HG03135 (cell line): Measurements from ENCODE around the gene SLC2A14.
"Not testable (repeated sequence)": the region's sequence is repeated elsewhere in the genome, so short reads cannot be mapped to it uniquely, and the experiment has no call there.

Experiments used
- ATAC-seq: cut with Tn5 transposase; IDR thresholded peaks from one replicate; pipeline ENCODE4 v1.9.1; 2021; ENCODE audit warnings: mild to moderate bottlenecking, moderate library complexity; ENCODE audit not compliant: unreplicated experiment

SLC2A14 gene

DNA sequence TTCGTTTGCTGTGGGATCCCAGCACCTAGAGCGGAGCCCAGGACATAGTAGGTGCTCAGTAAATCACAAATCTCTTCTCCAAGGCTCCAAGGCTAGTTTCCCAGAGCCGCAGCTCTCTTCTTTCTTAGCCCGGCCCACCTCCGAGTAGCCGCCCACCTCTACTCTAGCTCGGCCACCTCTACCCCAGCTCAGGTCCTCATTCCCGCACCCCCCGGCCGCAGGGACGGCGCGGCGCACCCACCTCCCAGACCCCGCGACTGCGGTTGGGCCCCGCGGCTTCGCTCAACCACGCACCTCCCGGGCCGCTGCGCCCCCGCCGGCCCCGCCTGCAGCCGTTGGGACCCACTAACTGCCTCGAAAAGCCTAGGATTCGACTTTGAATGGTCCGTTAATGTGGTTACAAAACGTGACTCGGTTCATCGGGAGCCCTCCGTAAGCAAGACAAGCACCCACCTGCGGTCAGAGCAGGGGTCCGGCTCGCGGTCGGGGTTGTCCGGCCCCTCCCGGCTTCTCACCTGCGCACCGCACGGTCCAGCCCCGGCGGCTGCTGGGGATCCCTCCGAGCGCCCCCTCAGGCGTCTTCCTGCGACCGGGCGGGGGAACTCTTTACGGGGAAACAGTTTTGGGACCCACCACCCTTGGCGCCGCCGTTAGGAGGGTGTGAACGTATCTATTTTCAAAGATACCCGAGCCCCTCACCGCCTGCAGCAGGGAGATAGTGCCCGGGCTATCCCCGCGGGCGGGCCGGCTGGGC lies at the start of gene SLC2A14:
TSS of gene SLC2A14 (minus strand) at position 350 of the 754 bp plus-strand sequence. CDS start 3,035 bp downstream, outside the sequence.
- ATAC-seq, result no peak

DNA sequence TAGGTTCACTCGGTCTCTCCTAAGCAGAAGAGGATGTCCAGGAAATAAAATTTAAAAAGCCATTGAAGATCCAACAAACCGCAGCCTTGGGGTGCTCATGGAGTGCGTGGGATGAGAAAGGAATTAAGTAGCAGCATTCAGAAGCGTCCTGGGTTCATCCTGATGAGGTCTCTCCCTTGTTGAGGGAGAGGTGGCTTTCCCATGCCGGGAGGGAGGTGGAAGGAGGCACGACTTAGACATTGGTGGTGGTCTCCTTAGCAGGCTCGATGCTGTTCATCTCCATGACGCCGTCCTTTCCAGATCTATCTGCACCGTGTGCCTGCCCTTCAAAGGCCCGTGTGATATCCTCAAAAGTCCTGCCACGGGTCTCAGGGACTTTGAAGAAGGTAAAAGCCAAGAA lies 48.5 kb upstream of the SLC2A14 start:
- ATAC-seq, result not testable (repeated sequence)

DNA sequence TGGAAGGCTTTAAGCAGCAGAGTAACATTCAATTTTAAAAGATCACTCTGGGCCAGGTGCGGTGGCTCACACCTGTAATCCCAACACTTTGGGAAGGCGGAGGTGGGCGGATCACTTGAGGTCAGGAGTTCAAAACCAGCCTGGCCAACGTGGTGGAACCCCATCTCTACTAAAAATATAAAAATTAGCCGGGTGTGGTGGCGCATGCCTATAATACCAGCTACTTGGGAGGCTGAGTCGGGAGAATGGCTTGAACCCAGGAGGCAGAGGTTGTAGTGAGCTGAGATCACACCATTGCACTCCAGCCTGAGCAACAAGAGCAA lies 45.5 kb upstream of the SLC2A14 start:
- ATAC-seq, result not testable (repeated sequence)

DNA sequence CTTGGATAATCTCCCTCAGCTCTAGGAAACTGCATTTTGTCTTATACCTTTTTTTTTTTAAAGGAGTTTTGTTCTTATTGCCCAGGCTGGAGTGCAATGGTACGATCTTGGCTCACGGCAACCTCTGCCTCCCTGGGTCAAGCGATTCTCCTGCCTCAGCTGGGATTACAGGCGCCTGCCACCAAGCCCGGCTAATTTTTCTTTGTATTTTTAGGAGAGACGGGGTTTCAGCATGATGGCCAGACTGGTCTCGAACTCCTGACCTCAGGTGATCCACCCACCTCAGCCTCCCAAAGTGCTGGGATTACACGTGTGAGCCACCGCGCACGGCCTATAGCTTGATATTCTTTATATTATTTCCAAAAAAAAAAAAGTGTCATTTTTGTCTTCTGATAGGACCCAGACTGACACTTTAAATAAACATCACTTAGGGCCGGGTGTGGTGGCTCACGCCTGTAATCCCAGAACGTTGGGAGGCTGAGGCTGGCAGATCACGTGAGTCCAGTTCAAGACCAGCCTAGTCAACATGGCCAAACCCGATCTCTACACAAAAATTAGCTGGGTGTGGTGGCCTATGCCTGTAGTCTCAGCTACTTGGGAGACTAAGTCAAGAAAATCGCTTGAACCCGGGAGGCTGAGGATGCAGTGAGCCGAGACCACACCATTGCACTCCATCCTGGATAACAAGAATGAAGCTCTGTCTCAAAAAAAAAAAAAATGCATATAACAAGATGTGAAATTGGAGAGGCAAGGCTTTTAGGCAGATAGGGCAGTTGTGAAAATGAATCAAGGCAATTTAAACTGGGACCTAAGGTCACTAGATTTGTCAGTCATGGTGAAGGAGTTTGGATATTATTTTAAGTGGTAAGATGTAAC lies 44.9 kb upstream of the SLC2A14 start:
- no peak for ATAC-seq

DNA sequence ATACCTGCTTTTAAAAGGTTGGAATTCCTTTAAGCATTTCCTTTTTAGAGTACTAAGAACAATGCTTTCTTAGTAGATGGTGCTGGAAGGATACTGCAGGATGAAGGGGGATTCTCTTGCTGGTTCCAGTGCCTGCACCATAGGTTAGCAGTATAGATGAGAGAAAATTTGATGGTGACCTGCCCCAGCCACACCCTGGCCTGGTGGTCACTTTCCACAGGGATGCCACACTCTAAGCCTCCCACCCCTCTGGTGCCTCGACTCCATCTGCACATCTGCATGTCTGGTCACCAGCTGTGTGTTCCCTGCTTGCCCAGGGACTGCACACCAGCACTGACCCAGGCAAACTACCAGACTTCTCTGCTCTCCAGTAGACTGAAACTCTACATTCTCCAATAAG lies 44.2 kb upstream of the SLC2A14 start:
- no peak for ATAC-seq

DNA sequence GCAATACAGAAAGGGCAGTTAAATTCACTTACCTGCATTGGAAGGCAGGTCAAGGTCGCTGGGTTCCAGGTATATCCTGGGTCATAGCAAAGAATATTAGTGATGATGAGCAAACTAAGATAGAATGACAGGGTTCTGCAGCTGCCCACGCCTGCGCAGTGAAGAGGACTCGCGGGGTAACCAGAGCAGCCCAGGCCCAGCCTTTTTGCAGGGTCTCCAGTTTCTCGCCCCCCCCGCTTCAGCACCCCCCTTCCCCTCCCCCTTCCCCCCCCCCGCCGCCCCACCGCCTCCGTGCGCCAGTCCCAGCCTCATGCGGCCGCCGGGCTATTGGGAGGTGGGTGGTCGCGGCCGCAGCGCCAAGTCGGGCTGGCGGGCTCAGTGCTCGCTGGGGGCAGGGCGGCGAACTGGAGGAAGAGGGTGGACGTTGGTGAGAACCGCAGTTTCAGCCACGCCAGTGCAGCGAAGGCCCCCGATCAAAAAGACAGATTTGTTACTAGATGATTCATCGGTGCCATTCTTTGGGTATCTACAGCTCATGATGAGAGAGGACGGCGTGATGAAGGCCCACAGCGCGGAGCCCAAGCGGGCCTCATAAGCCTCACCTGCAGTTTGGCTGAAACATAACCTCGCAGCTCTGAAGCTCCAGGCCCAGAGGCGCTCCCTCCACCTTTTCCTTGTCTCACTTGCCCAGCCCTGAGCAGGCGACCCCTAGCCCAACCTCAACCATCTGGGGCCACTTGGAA lies 43.1 kb upstream of the SLC2A14 start:
- no peak for ATAC-seq

DNA sequence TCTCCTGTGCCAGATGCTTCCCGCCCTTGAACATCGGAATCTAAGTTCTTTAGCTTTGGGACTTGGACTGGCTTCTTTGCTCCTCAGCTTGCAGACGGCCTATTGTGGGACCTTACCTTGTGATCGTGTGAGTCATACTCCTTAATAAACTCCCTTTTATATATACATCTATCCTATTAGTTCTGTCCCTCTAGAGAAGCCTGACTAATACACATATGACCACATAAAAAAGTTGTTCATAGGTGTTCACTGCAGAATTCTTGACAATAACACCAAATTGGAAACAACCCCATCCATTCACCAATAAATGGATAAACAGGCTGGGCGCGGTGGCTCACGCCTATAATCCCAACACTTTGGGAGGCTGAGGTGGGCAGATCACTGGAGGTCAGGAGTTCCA lies 37.4 kb upstream of the SLC2A14 start:
- not testable (repeated sequence) for ATAC-seq

DNA sequence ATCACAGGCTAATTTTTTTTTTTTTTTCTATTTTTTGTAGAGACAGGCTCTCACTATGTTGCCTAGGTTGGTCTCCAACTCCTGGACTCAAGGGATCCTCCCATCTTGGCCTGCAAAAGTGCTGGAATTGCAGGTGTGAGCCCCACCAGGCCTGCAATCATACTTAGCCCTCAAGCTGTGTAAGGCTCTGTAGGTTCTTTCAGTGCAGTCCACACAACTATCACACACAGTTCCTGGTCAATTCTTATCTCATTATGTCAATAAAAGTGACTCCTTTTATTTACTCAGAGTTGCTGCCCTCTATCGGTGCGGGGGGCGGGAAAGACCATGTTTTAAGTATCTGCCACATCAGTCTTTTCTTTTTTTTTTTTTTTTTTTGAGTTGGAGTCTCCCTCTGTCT lies 34.3 kb upstream of the SLC2A14 start:
- no peak for ATAC-seq

DNA sequence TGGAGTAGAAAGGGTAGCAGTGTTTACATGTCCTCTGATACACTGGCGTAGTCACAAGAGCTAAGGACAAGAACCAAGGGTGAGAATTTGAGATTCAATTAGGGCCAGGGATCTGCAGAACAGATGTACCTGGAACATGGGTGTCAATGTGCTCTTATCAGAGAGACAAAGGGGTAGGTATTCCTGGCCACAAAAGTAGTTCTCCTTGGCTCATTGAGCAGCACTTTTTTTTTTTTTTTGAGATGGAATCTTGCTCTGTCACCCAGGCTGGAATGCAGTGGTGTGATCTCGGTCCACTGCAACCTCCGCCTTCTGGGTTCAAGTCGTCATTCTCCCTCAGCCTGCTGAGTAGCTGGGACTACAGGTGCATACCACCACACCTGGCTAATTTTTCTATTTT lies 33.6 kb upstream of the SLC2A14 start:
- ATAC-seq, result not testable (repeated sequence)

DNA sequence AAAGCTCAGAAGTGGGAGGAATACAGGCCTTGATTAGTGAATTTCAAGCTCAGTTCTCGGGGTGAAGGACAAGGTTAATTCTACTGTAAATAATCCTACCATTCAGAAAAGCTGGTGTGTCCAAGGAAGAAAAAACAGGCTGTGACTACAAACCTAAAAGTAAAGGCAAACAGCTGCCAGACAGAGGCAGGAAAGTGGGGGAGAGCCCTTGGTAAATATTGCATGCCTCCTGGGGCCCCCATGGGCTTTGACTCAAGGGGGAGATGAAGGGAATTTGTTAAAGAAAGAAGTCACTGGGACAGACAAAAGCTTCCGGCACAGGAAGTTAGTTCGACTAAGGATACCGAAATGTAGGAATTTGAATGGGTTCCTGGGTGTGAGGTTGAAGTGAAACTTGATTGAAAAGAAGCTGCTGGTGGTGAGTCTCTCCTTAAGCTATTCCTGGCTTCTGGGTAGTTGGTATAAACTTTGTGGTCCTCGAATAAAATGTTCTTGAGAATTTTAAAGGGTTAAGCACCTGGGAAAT lies 32.9 kb upstream of the SLC2A14 start:
- not testable (repeated sequence) for ATAC-seq

DNA sequence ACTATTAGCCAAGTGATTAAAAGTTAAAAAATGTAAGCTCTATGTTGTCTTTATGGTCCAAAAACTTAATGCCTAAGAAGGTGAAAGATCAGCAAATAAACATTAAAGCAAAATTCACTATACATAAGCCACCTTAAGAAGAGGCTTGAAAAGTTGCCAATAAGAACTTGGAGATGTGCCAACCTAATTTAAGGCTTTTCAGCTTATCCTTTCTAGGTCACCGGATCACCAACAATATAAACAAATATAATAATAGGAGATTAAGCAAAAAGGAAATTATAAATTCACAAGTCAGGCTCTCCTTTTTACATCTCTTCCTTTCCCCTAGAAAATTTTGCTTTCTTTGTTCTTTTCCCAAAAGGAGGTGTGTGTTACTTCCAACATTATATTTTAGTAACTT lies 32.4 kb upstream of the SLC2A14 start:
- no peak for ATAC-seq

DNA sequence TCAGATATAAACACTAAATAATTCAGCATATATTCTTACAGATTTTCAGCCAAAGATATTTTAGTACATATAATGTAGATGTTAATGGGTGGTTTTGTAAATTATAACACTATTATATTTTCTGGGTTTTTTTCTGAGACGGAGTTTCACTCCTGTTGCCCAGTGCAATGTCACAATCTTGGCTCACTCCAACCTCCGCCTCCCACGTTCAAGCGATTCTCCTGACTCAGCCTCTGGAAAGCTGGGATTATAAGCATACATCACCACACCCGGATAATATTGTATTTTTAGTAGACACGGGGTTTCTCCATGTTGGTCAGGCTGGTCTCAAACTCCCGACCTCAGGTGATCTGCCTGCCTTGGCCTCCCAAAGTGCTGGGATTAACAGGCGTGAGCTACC lies 29.7 kb upstream of the SLC2A14 start:
- ATAC-seq, result not testable (repeated sequence)

DNA sequence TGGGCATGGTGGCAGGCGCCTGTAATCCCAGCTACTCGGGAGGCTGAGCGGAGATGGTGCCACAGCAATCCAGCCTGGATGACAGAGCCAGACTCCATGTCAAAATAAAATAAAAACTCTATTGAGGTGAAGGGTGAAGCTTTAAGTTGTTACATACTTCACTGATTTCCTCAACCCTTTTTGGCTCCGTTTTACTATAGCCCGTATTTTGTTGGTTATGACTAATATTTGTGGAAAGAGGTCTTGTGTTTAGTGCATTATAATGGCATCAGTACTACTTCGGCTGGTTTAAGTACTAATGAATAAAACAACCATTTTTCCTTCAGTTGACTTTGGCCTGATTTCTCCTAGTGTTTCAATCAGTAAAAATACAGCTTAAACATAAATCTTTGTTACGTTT lies 27.0 kb upstream of the SLC2A14 start:
- ATAC-seq, result no peak

DNA sequence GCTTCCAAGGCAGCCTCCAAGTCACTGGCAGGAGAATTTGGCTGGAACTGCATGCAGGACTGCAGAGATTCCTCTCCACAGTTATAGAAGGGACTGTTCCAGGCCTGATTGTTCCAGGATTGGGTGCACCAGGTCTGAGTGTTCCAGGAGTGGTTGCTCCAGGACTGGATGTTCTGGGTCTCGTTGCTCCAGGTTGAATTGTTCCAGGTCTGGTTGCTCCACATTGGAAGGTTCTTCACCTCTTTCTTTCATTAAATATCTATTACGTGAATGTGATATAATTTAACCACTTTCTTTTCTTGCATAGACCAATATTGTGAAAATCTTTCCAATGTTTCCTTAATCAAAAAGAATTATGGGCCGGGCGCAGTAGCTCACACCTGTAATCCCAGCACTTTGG lies 24.0 kb upstream of the SLC2A14 start:
- not testable (repeated sequence) for ATAC-seq

DNA sequence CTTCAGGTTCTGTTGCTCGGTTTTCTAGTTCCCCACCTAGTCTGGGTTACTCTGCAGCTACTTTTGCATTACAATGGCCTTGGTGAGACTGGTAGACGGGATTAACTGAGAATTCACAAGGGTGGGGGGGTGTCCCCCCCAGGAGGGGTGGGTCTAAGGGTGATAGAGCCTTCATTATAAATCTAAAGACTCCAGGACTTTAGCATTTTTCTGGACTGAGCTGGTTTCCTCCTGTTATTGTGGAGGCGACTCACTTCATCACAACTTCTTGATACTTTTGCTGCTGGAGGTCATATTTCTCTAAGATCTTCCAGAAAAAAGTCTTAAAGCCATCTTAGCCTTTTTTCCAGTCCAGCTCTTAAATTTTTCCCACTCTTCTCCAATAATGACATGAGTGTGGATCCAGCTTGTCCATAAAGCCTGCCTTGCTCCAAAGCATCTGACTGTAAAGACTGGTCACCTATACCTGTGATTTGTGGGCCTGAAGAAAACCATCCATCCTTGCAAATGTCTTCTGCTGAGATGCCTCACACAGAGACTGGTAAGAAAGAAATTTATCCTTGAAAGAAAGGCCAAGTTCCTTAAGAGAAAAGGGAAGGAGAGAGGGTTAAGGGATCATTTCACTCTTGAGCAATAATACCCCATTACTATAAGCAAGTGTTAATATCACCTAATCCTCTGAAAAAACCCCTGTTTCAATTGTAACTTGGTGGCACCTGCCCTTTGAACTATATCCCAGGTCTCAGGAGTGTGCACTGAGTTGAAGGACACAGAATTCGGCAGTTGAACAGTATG lies 19.7 kb upstream of the SLC2A14 start:
- ATAC-seq, result no peak

DNA sequence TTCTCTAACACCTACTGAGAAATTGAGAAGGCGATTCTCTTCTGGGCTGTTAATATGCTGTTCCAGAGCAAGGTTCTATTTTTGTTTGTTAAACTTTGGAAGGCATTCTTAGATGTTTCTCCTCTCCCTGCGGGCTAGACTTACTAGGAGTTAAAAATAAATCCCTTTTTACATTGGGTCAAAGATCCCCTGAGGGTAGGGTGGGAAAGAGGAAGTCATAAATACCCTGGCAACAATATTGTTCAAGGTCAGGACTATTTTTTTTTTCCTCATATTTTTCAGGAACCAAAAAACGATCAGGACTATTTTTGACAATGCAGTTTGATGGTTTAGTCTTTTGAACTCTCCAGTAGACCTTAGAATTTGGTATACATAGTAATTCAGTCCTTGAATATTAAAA lies 12.0 kb upstream of the SLC2A14 start:
- ATAC-seq, result no peak

DNA sequence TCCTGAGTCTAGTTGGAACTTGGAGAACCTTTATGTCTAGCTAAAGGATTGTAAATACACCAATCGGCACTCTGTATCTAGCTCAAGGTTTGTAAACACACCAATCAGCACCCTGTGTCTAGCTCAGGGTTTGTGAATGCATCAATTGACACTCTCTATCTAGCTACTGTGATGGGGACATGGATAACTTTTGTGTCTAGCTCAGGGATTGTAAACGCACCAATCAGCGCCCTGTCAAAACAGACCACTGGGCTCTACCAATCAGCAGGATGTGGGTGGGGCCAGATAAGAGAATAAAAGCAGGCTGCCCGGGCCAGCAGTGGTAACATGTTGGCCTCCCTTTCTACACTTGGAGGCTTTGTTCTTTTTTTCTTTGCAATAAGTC lies 9.0 kb upstream of the SLC2A14 start:
- not testable (repeated sequence) for ATAC-seq

DNA sequence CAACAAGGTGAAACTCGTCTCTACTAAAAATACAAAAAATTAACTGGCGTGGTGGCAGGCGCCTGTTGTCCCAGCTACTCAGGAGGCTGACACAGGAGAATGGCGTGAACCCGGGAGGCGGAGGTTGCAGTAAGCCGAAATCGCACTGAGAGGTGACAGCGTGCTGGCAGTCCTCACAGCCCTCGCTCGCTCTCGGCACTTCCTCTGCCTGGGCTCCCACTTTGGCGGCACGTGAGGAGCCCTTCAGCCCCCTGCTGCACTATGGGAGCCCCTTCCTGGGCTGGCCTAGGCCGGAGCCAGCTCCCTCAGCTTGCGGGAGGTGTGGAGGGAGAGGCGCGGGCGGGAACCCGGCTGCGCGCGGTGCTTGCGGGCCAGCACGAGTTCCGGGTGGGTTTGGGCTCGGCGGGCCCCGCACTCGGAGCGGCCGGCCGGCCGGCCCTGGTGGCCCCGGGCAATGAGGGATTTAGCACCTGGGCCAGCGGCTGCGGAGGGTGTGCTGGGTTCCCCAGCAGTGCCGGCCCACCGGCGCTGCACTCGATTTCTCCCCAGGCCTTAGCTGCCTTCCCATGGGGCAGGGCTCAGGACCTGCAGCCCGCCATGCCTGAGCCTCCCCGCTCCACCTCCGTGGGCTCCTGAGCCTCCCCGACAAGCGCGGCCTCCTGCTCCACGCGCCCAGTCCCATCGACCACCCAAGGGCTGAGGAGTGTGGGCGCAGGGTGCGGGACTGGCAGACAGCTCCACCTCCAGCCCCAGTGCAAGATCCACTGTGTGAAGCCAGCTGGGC lies 8.4 kb upstream of the SLC2A14 start:
- ATAC-seq, result not testable (repeated sequence)

DNA sequence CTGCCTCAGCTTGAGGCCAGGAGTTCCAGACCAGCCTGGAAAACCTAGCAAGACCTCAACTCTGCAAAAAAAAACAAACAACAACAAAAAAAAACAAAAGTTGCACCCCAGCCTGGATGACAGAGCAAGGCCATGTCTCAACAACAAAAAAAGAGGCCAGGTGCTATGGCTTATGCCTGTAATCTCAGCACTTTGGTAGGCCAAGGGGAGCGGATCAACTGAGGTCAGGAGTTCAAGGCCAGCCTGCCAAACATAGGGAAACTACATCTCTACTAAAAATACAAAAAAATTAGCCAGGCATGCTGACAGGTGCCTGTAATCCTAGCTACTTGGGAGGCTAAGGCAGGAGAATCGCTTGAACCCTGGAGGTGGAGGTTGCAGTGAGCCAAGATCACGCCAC lies 6.5 kb upstream of the SLC2A14 start:
- no peak for ATAC-seq

DNA sequence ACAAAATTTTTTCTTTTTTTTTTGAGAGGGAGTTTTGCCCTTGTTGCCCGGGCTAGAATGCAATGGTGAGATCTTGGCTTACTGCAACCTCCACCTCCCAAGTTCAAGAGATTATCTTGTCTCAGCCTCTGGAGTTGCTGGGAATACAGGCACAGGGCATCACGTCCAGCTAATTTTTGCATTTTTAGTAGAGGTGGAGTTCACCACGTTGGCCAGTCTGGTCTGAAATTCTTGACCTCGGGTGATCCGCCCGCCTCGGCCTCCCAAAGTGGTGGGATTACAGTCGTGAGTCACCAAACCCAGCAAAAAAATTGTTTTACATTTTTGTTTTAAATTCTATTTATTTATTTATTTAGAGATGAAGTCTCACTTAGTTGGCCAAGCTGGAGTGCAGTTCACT lies 4.7 kb upstream of the SLC2A14 start:
- no peak for ATAC-seq
